ENCODE data around the gene LEFTY1. TPM values are rescaled to one million over a fixed set of nuclear protein-coding genes. Genes with fewer than 3 reads are reported as not detected.

Gene LEFTY1
- total and polyA plus RNA-seq, 4 donors, result 0.42 to 1.4 (median 0.87) TPM

DNA sequence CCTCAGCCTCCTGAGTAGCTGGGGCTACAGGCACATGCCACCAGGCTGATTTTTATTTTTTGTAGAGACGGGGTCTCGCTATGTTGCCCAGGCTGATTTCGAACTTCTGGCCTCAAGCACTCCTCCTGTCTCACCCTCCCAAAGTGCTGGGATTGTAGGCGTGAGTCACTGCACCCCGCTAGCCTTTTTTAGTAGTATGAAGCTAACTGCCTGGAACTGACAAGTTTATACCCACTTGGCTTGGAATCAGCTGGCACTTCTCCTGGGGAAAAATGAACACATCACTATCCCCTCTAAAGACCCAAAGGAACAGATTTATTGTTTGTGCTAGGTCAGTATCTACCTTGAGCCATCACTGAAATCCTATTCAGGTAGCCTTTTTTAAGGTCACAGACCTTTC lies 25.8 kb downstream of the LEFTY1 start:
- Histone ChIP-seq H3K9me3 (ENCODE audit: control insufficient read depth in 4 of 4, low read length in 3 of 4) (no peaks in the 10 kb centered on the region), H3K4me1 (ENCODE audit: control insufficient read depth in 4 of 4, insufficient read depth in 4 of 4, low read length in 3 of 4) (no peaks in the 10 kb centered on the region), H3K4me3 (ENCODE audit: low read depth in 1 of 3, low read length in 3 of 3) (no peak overlapping the region), H3K27ac (ENCODE audit: low read depth in 1 of 2, low read length in 2 of 2) (no peak overlapping the region), H3K36me3 (ENCODE audit: control insufficient read depth in 4 of 4, insufficient read depth in 3 of 4, low read depth in 1 of 4, low read length in 3 of 4) (peaks cover 20 to 83% (median 60%) of the 10 kb centered on the region in 4 donors), H3K27me3 (ENCODE audit: control insufficient read depth in 4 of 4, insufficient read depth in 4 of 4, low read length in 3 of 4) (no peaks in the 10 kb centered on the region), H3K9ac (ENCODE audit: low read depth in 1 of 2, low read length in 2 of 2) (no peak overlapping the region)
- whole genome bisulfite sequencing, result 97% methylated on average over 5 of the region's 5 CpGs
- no peak for TF ChIP-seq FOXA2 (IDR thresholded peaks at IDR 0.05)
- TF ChIP-seq, protein P1, sequence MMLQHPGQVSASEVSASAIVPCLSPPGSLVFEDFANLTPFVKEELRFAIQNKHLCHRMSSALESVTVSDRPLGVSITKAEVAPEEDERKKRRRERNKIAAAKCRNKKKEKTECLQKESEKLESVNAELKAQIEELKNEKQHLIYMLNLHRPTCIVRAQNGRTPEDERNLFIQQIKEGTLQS (IDR thresholded peaks at IDR 0.05), result no peak
- TF ChIP-seq, protein P2, sequence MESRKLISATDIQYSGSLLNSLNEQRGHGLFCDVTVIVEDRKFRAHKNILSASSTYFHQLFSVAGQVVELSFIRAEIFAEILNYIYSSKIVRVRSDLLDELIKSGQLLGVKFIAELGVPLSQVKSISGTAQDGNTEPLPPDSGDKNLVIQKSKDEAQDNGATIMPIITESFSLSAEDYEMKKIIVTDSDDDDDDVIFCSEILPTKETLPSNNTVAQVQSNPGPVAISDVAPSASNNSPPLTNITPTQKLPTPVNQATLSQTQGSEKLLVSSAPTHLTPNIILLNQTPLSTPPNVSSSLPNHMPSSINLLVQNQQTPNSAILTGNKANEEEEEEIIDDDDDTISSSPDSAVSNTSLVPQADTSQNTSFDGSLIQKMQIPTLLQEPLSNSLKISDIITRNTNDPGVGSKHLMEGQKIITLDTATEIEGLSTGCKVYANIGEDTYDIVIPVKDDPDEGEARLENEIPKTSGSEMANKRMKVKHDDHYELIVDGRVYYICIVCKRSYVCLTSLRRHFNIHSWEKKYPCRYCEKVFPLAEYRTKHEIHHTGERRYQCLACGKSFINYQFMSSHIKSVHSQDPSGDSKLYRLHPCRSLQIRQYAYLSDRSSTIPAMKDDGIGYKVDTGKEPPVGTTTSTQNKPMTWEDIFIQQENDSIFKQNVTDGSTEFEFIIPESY (IDR thresholded peaks at IDR 0.05), result no peak
- no peak for TF ChIP-seq HNF4A (conservative IDR thresholded peaks at IDR 0.05)
- TF ChIP-seq FOXA1 (IDR thresholded peaks at IDR 0.05), result no peak
- no peak for TF ChIP-seq SP1 (IDR thresholded peaks at IDR 0.05)
- no peak for TF ChIP-seq GABPA (IDR thresholded peaks at IDR 0.05 in 1 of 2, conservative IDR thresholded peaks at IDR 0.05 in 1 of 2)
- no peak for TF ChIP-seq TAF1 (conservative IDR thresholded peaks at IDR 0.05)
- no peak for TF ChIP-seq JUND (IDR thresholded peaks at IDR 0.05)
- no peak for DNase-seq (ENCODE audit: low spot score)

DNA sequence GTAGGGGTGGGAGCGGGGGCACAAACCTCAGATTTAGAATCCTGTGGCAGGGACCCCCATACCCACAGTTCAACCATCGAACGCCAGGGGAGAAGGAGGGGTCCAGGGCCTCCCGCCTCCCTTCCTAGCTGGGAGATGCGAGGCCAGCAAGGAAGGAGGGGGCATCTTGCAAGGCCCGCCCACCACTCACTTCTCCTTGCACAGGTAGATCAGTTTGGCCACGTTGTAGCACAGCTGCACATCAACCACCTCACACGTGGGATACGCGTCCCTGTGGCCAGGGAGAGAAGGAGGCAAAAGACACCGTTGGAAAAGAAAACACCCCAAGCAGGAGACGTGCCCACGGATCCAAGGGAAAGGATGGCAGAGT lies 26.4 kb downstream of the LEFTY1 start:
- Histone ChIP-seq H3K27ac (ENCODE audit: low read depth in 1 of 2, low read length in 2 of 2) (no peak overlapping the region), H3K4me3 (ENCODE audit: low read depth in 1 of 3, low read length in 3 of 3) (no peak overlapping the region), H3K36me3 (ENCODE audit: control insufficient read depth in 4 of 4, insufficient read depth in 3 of 4, low read depth in 1 of 4, low read length in 3 of 4) (peaks cover 19 to 77% (median 56%) of the 10 kb centered on the region in 4 donors), H3K9ac (ENCODE audit: low read depth in 1 of 2, low read length in 2 of 2) (no peak overlapping the region), H3K9me3 (ENCODE audit: control insufficient read depth in 4 of 4, low read length in 3 of 4) (no peaks in the 10 kb centered on the region), H3K27me3 (ENCODE audit: control insufficient read depth in 4 of 4, insufficient read depth in 4 of 4, low read length in 3 of 4) (no peaks in the 10 kb centered on the region), H3K4me1 (ENCODE audit: control insufficient read depth in 4 of 4, insufficient read depth in 4 of 4, low read length in 3 of 4) (no peaks in the 10 kb centered on the region)
- 93% methylated on average over 13 of the region's 13 CpGs for WGBS
- DNase-seq (ENCODE audit: low spot score), result no peak
- TF ChIP-seq GABPA (IDR thresholded peaks at IDR 0.05 in 1 of 2, conservative IDR thresholded peaks at IDR 0.05 in 1 of 2), result no peak
- TF ChIP-seq FOXA1 (IDR thresholded peaks at IDR 0.05), result no peak

DNA sequence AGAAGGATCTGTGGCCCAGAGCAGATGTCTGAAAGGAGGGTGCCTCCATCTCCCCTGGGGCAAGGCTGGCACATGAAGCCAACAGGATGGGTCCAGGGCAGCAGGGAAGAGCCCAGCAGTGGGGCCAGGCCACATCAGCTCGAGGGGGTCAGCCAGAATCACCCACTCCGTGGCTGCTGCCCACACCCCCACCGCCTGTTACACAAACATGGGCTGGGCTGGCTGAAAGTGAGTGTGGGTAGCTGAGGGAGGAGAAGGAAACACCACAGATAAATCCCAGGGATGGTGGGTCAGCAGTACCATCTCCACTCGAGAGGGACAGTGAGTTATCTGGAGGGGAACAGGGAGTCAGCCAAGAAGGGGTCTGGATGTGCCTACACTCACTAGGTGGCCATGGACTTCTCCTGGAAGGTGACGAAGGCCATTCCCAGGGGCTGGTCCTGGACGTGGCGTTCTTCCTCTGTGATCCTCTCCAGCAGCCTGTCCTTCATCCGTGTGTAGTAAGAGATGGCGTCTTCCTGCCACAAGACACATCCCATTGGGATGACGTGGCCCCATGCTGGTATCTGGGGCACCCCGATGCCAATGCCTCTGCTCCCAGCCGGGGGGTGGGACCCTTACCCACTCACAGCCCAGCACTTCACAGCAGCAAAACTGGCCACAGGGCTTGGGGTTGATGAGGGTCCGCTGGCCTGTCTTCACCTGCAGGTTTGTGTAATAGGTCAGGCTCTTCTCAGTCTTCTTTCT lies 26.9 kb downstream of the LEFTY1 start:
- no peaks in the 10 kb centered on the region for H3K9me3 ChIP-seq (ENCODE audit: control insufficient read depth in 4 of 4, low read length in 3 of 4)
- H3K4me1 ChIP-seq (ENCODE audit: control insufficient read depth in 4 of 4, insufficient read depth in 4 of 4, low read length in 3 of 4), result no peaks in the 10 kb centered on the region
- DNase-seq (ENCODE audit: low spot score), result no peak
- H3K27me3 ChIP-seq (ENCODE audit: control insufficient read depth in 4 of 4, insufficient read depth in 4 of 4, low read length in 3 of 4), result no peaks in the 10 kb centered on the region
- no peak overlapping the region for H3K4me3 ChIP-seq (ENCODE audit: low read depth in 1 of 3, low read length in 3 of 3)
- H3K27ac ChIP-seq (ENCODE audit: low read depth in 1 of 2, low read length in 2 of 2), result no peak overlapping the region
- peaks cover 17 to 73% (median 52%) of the 10 kb centered on the region in 4 donors for H3K36me3 ChIP-seq (ENCODE audit: control insufficient read depth in 4 of 4, insufficient read depth in 3 of 4, low read depth in 1 of 4, low read length in 3 of 4)
- TF ChIP-seq FOXA1 (IDR thresholded peaks at IDR 0.05), result no peak
- TF ChIP-seq, protein P1 (IDR thresholded peaks at IDR 0.05), result no peak
- no peak for TF ChIP-seq EGR1 (IDR thresholded peaks at IDR 0.05; ENCODE audit: low read depth in 2 of 2)
- TF ChIP-seq, protein P2 (IDR thresholded peaks at IDR 0.05), result no peak
- TF ChIP-seq YY1 (IDR thresholded peaks at IDR 0.05), result no peak
- TF ChIP-seq, protein P3, sequence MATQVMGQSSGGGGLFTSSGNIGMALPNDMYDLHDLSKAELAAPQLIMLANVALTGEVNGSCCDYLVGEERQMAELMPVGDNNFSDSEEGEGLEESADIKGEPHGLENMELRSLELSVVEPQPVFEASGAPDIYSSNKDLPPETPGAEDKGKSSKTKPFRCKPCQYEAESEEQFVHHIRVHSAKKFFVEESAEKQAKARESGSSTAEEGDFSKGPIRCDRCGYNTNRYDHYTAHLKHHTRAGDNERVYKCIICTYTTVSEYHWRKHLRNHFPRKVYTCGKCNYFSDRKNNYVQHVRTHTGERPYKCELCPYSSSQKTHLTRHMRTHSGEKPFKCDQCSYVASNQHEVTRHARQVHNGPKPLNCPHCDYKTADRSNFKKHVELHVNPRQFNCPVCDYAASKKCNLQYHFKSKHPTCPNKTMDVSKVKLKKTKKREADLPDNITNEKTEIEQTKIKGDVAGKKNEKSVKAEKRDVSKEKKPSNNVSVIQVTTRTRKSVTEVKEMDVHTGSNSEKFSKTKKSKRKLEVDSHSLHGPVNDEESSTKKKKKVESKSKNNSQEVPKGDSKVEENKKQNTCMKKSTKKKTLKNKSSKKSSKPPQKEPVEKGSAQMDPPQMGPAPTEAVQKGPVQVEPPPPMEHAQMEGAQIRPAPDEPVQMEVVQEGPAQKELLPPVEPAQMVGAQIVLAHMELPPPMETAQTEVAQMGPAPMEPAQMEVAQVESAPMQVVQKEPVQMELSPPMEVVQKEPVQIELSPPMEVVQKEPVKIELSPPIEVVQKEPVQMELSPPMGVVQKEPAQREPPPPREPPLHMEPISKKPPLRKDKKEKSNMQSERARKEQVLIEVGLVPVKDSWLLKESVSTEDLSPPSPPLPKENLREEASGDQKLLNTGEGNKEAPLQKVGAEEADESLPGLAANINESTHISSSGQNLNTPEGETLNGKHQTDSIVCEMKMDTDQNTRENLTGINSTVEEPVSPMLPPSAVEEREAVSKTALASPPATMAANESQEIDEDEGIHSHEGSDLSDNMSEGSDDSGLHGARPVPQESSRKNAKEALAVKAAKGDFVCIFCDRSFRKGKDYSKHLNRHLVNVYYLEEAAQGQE (IDR thresholded peaks at IDR 0.05), result no peak
- TF ChIP-seq NR2F2 (IDR thresholded peaks at IDR 0.05), result no peak
- whole genome bisulfite sequencing, result 91% methylated on average over 13 of the region's 13 CpGs
- no peak overlapping the region for H3K9ac ChIP-seq (ENCODE audit: low read depth in 1 of 2, low read length in 2 of 2)
